GM18507 (cell line): Measurements from ENCODE around the gene PRPF19.
"Not testable (repeated sequence)": the region's sequence is repeated elsewhere in the genome, so short reads cannot be mapped to it uniquely, and the experiment has no call there.

Experiments used
- DNase-seq: peaks from one replicate; pipeline ENCODE4 v3.0.0; 2011; ENCODE audit warnings: low read depth; ENCODE audit not compliant: insufficient read length; ENCODE audit errors: extremely low spot score
- FAIRE-seq: peaks from 2 replicates; lab custom pipeline; 2011; peaks lifted over from hg19 to GRCh38; lab: Jason Lieb, UNC

The PRPF19 gene

GRCh38 chr11:60912223-60912850 is 6.0 kb upstream of the PRPF19 start:
- no peak for DNase-seq
- no peak for FAIRE-seq

DNA sequence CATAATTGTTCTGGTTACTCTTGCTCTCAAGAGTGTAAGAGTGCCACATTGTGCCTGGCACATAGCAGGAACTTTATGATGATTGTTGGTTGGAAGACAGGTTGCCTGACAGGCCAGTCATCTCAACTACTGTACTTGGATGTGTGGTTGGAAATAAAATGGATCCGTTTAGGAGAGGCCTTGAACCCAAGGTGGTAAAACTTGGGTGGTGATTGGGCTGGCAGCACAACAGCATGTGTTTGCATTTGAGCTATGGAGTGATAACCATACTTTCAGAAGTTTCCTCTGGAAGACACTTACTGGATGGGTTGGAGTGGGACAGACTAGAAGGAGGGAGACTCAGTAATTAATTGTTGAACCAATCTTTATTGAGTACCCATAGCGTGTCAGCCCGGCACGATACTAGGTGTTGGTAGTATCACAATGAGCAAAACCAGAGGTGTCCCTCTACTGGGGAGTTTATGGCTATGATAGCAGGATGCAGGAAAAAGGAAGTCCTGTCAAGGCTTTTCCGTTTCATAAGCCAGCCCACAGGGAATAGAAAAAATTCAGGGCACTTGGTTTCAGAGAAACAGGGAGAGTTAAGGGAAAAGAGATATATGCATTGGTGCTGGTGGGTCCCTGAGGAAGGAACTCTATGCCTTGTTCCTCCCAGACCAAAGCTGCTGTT is 4.5 kb upstream of the PRPF19 start:
- FAIRE-seq, result peak; percentile 77
- no peak for DNase-seq

GRCh38 chr11:60910281-60910687 is 3.9 kb upstream of the PRPF19 start:
- DNase-seq, result no peak
- peak; percentile 98 for FAIRE-seq

DNA sequence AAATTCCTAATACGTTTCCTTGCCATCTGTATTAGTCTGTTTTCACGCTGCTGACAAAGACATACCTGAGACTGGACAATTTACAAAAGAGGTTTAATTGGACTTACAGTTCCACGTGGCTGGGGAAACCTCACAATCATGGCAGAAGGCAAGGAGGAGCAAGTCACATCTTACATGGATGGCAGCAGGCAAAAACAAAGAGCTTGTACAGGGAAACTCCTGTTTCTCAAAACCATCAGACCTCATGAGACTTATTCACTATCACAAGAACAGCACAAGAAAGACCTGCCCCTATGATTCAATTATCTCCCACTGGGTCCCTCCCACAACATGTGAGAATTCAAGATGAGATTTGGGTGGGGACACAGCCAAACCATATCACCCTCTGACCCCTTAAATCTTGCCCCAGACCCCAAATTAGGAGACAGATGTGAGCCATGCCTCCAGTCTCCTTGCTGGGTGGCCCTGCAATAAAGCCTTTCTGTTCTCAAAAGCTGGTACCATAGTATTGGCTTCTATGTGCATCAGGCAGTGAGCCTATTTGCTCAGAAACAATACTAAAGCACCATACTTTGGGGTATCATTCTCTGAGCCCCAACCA is 3.4 kb upstream of the PRPF19 start:
- not testable (repeated sequence) for FAIRE-seq

DNA sequence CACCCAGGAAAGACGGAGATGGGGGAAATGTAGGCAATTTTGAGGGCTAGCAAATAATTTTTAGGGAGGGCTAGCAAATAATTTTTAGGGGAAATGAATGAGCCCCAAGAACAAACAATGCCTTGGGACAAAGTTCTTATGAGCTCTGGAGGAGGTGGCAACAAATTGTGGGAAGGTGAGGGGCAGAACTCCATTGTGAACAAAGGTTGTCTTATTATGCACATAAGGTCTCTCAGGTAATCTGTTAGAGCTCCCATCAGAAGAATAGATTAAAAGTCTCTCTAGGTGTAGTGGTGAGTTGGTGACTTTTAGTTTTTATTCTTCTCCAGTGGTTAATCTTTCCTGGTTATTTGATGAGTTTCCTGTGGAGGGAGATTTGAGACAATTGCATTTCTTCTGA is 2.4 kb upstream of the PRPF19 start:
- no peak for DNase-seq
- FAIRE-seq, result no peak

More for the DNA sequence above, 3.4 kb upstream of the PRPF19 start:
- DNase-seq, result not testable (repeated sequence)

- DNase-seq (no peak), FAIRE-seq (no peak)
These were observed 753 bp downstream of the PRPF19 start for GRCh38 chr11:60905551-60906113.

DNA sequence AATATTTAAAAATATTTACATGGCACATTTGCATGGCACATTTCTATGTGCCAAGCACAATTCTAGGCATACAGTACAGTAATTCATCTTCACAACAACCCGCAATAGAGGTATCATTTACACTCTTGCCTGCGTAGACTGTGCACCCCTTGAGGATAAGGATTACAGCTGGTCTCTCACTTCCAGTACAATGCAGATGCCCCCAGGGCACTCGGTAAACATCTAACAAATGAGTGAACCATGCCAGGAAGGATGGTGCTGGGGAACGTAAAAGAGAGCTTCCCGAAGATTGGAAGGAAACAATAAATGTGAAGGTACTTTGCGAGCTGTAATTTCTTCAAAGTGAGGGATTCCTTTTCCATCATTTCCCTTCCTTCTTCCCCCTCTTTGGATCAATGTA is 1.3 kb downstream of the PRPF19 start:
- FAIRE-seq, result no peak
- DNase-seq, result no peak

DNA sequence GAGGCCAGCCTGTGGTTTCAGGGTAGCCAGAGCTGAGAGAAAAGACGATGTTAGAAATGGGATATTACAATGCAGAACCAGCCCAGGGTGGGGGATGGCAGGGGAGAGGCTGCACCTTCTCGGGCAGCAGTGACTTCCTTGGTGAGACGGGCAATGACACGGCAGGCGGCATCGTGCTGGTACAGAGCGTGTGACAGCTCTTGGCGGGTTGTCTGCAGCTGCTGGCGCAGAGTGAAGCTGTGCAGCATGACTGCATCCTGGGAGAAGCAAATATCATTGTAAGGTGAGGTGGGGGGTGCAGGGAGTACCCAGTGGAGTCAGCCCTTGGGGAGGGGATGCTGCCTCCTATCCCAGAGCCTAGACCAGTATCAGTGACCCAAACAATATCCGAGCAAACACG is 3.8 kb downstream of the PRPF19 start:
- no peak for DNase-seq
- FAIRE-seq, result no peak

DNA sequence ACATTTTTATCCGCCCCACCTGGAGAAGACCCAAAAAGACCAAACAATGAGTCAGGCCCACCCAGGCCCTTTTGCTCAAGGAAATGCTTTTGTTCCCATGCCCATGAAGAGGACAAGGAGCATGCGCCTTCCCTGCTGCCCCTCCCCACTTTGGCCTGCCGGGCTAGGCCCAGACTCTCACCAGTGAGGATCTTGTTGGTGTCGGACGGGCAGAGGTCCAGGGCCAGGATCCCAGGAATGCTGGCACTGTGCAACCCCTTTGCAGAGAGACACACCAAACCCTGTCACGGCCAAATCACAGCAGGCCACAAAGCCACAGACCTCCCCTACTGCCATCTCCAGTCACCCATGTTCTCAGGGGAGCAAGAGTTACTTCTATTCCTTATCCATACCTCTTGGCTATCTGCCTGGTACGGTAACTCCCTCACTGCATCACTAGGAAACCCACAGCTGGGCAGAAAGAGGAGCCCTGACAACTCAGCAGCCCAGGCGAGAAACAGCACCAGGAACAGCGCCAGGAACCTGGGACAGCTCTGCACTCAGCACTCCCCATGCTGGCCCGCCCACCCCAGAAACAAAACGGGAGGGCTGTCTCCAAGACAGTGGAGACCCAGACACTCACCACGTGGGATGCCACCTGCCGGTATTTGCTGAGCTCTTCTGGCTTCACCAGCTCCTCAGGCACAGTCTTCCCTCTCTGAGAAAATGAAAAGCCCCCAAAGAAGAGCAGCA is 5.5 kb downstream of the PRPF19 start:
- FAIRE-seq, result no peak
- DNase-seq, result no peak

DNA sequence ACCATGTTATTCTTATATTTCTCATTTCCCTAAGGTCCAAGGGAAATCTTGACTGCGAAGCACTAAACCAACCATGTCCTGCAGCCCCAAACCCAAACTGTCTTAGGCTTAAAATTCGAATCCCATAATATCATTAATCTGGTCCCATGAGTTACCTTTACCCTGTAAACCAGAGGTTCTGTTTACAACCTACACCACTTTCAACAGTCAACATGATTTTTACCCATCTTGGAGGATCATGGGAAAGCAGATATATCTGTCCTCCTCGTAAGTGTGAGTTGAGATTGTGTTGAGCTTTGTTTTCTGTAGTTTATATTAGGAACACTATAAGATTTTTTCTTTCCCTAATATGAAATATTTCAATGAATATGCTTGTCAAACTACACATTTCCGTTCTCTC is 6.4 kb downstream of the PRPF19 start:
- FAIRE-seq (no peak), DNase-seq (no peak)

GRCh38 chr11:60899046-60899936 is 7.1 kb downstream of the PRPF19 start:
- DNase-seq, result peak; percentile 36
- FAIRE-seq, result peak; percentile 74

DNA sequence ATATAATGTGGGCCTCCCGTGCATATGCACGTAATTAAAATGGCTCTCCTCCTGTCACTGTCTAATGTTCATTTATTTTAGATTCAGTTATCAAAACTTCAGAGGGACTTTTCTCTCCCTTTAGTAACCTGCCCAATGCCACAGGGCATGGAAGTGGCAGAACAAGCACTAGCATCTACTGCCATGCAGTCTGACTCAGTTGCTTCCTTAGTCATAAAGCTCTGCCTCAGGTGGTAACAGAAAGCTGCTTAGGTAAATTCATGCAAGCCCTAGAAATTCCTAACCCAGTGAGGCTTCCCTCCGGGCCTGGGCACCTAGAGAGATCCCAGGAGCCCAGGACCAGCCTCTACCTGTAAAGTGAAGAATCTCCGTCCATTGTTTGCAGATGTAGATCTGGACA is 8.9 kb downstream of the PRPF19 start:
- FAIRE-seq (no peak), DNase-seq (no peak)

DNA sequence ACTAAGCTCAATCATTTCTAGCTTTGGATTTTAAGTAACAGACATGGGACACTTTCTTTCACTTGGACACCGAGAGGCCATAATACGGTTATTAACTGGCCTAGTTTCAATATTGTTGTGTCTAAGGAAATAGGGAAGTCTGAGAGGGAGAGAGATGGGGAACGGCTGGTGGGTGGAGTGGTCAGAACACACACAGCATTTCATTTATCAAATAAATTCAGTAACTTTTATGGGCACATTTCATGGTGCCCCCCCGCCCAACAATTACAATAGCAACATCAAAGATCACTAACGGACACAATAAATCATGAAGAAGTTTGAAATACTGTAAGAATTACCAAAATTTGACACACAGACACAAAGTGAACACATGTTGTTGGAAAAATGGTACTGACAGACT is 10.7 kb downstream of the PRPF19 start:
- FAIRE-seq (no peak), DNase-seq (no peak)

DNA sequence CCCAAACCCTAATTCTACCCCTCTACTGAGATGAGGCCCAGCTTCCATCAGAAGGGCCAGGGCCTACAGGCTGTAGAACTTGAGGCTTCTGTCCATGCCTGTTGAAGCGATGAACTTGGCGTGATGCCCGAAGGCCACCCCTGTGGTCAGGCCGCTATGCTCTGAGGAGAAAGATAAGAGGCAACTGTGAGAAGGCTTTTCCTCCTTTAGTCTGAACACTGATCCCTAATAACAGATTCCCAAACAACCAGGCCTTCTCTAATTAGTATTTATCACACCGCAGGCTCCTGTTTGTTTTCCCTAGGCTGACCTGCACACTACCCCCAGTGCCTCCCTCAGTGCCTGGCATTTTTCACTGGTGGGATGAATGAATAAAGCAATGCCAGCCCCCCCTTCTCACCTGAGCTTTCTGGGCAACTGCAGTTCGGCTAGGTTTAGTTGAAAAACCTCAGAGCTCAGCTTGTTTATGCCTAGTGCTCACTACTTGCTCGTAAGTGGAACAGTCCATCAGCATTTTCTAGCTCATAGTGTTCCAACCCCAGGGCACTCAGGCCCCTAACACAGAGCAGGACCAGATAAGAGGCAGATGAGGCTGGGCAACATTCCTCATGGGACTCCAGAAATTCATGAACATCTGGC is 15.2 kb downstream of the PRPF19 start:
- DNase-seq, result no peak
- no peak for FAIRE-seq

DNA sequence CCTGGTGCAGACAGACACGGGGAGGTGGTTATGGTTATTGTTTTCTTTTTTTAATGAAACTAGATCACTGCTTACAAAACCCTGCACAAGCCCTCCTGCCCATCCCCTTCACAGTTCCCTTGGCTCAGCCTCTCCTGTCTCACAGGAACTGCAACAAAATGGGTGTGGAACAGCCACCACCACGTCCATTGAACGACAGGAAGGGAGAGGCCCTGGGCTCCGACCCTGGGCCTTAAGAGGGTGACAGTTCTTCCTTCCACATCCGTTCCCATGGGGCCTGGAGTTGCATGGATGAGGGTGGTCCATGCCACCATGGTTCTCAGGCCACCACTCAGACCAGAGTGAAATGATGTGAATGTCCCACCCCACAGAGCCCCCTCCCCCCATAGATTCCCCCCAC is 15.7 kb downstream of the PRPF19 start:
- DNase-seq (no peak), FAIRE-seq (no peak)

GRCh38 chr11:60889869-60890311 is 16.5 kb downstream of the PRPF19 start:
- FAIRE-seq, result no peak
- no peak for DNase-seq

DNA sequence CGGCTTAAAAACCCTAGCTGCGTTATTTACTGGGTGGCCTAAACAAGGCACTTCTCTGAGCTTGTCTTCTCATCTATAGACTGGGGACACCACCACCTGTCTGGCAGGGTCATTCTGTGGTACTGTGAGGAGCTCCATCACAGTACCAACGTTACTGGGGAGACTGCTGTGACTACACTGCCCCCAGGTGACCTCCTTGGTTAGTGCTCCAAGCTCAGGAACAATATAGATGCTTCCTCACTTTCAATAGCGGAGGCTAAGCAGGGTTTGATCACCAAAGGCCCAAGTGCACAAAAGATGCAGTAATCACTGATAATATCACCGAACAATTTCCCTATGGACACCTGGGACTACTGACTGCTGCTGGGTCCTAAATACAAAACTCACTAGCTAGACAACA is 18.8 kb downstream of the PRPF19 start:
- no peak for DNase-seq
- FAIRE-seq, result no peak

DNA sequence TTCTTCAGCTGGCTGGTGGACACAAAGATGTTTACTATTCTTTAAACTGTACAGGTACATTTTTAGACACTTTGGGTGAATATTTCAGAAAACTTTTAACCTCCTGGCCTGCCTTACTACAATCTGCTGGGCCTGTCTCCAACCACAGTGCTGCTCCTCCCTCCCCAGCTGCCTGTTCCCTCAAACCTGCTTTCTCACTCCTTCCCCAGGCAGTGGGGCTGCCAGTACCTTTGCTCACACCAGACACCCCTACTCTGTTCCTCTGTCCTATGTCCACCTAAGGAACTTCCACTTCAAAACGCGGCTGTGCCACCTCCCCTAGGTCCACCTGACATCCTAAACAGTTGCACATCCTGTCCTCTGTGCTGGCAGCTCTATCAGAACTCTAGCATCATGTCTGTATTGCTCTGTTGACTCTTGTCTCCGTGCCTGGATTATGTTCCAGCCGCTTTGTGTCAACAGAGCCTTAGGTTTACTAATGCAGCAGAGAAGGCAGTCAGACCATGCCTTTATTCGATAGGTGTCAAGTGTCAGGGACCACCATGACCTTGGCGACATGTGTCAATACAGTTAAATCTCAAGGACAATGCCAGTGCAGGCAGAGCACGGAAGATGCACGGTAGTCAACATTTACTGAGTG is 25.6 kb downstream of the PRPF19 start:
- no peak for DNase-seq
- no peak for FAIRE-seq
